Mesenchymal stem cell (in vitro differentiated cells and primary cell): ENCODE measurements around the gene ATG2A.

Source experiments
- DNase-seq: peaks from one replicate; pipeline ENCODE4 v3.0.0-alpha.2; 2013
- H2AFZ ChIP-seq: one replicate; pipeline ENCODE4 v1.6.1; 2013; ENCODE audit warnings: low read depth, mild to moderate bottlenecking, control low read depth, inconsistent platforms, low read length, moderate library complexity
- H2AK5ac ChIP-seq: 2 replicates; pipeline ENCODE4 v1.6.1; 2013; ENCODE audit warnings: low read length, moderate library complexity, mild to moderate bottlenecking, inconsistent platforms; ENCODE audit not compliant: severe bottlenecking
- H2BK120ac ChIP-seq: one replicate; pipeline ENCODE4 v1.6.1; 2013; ENCODE audit warnings: low read depth, mild to moderate bottlenecking, inconsistent platforms, low read length, moderate library complexity
- H2BK12ac ChIP-seq, 2 experiments: one replicate each; pipeline ENCODE4 v1.6.1; 2013; ENCODE audit warnings: inconsistent platforms in 2 of 2, low read length in 2 of 2, mild to moderate bottlenecking in 2 of 2, moderate library complexity in 2 of 2, control low read depth in 1 of 2
- H2BK15ac ChIP-seq: one replicate; pipeline ENCODE4 v1.6.1; 2013; ENCODE audit warnings: mild to moderate bottlenecking, low read depth, inconsistent platforms; ENCODE audit not compliant: poor library complexity, severe bottlenecking
- H2BK5ac ChIP-seq: 2 replicates; pipeline ENCODE4 v1.6.1; 2013; ENCODE audit warnings: low read depth, mild to moderate bottlenecking, low read length, control low read depth, inconsistent platforms; ENCODE audit not compliant: poor library complexity, severe bottlenecking
- H3K14ac ChIP-seq, 2 experiments: one replicate each; pipeline ENCODE4 v1.6.1; 2013; ENCODE audit warnings: inconsistent platforms in 2 of 2, low read length in 2 of 2, control low read depth in 1 of 2, mild to moderate bottlenecking in 1 of 2, moderate library complexity in 1 of 2
- H3K18ac ChIP-seq, 2 experiments: one replicate each; pipeline ENCODE4 v1.6.1; 2013; ENCODE audit warnings: inconsistent platforms in 2 of 2, low read length in 2 of 2, control low read depth in 1 of 2, low read depth in 1 of 2, mild to moderate bottlenecking in 1 of 2
- H3K23ac ChIP-seq, 2 experiments: one replicate each; pipeline ENCODE4 v1.6.1; 2013; ENCODE audit warnings: inconsistent platforms in 2 of 2, low read length in 2 of 2, mild to moderate bottlenecking in 2 of 2, moderate library complexity in 2 of 2, control low read depth in 1 of 2
- H3K27ac ChIP-seq: 2 replicates; pipeline ENCODE4 v1.5.1; 2013; ENCODE audit warnings: mild to moderate bottlenecking, moderate library complexity, low read length, control low read depth, inconsistent platforms; ENCODE audit not compliant: poor library complexity, severe bottlenecking
- H3K27me3 ChIP-seq, 2 experiments: 2 replicates each; pipeline versions ENCODE4 v1.6.1 to v1.7.0; 2013; ENCODE audit warnings: low read length in 2 of 2, mild to moderate bottlenecking in 2 of 2, moderate library complexity in 2 of 2, control low read depth in 1 of 2, inconsistent platforms in 1 of 2; ENCODE audit not compliant: control insufficient read depth in 1 of 2, insufficient read depth in 1 of 2
- H3K36me3 ChIP-seq, 2 experiments: 2 replicates each; pipeline versions ENCODE4 v1.6.1 to v1.7.0; 2013; ENCODE audit warnings: low read length in 2 of 2, control low read depth in 1 of 2, inconsistent platforms in 1 of 2, low read depth in 1 of 2, mild to moderate bottlenecking in 1 of 2; ENCODE audit not compliant: insufficient read depth in 2 of 2, control insufficient read depth in 1 of 2
- H3K4ac ChIP-seq, 2 experiments: one replicate each; pipeline ENCODE4 v1.6.1; 2013; ENCODE audit warnings: inconsistent platforms in 2 of 2, low read length in 2 of 2, mild to moderate bottlenecking in 2 of 2, moderate library complexity in 2 of 2, control low read depth in 1 of 2, low read depth in 1 of 2
- H3K4me1 ChIP-seq: 2 replicates; pipeline ENCODE4 v1.6.1; 2013; ENCODE audit warnings: low read depth, low read length, control low read depth; ENCODE audit not compliant: control insufficient read depth, insufficient read depth
- H3K4me2 ChIP-seq: 2 replicates; pipeline ENCODE4 v1.6.1; 2013; ENCODE audit warnings: low read length, mild to moderate bottlenecking, inconsistent platforms; ENCODE audit not compliant: poor library complexity, severe bottlenecking
- H3K4me3 ChIP-seq, 2 experiments: 2 replicates each; pipeline versions ENCODE4 v1.5.1 to v1.7.0; 2013; ENCODE audit warnings: low read length in 2 of 2, mild to moderate bottlenecking in 2 of 2, control low read depth in 1 of 2, low read depth in 1 of 2; ENCODE audit not compliant: insufficient read depth in 1 of 2
- H3K79me1 ChIP-seq: replicated peaks from 2 replicates; pipeline ENCODE4 v1.6.1; 2013; ENCODE audit warnings: mild to moderate bottlenecking, control low read depth, low read length, inconsistent platforms; ENCODE audit not compliant: poor library complexity, severe bottlenecking
- H3K9ac ChIP-seq: 2 replicates; pipeline ENCODE4 v1.7.0; 2013; ENCODE audit warnings: mild to moderate bottlenecking, low read length, moderate library complexity
- H3K9me3 ChIP-seq: 2 replicates; pipeline ENCODE4 v1.7.0; 2013; ENCODE audit warnings: mild to moderate bottlenecking, low read length; ENCODE audit not compliant: control insufficient read depth
- H4K8ac ChIP-seq: one replicate; pipeline ENCODE4 v1.6.1; 2013; ENCODE audit warnings: inconsistent platforms, mild to moderate bottlenecking, low read length, moderate library complexity
- H4K91ac ChIP-seq: one replicate; pipeline ENCODE4 v1.6.1; 2013; ENCODE audit warnings: mild to moderate bottlenecking, low read length, inconsistent platforms
- WGBS: methylation state at CpG from one replicate; pipeline ENCODE4 v1.1.7; 2013; ENCODE audit warnings: mixed read lengths; 5-methylcytosine and 5-hydroxymethylcytosine counted together

Gene ATG2A

DNA sequence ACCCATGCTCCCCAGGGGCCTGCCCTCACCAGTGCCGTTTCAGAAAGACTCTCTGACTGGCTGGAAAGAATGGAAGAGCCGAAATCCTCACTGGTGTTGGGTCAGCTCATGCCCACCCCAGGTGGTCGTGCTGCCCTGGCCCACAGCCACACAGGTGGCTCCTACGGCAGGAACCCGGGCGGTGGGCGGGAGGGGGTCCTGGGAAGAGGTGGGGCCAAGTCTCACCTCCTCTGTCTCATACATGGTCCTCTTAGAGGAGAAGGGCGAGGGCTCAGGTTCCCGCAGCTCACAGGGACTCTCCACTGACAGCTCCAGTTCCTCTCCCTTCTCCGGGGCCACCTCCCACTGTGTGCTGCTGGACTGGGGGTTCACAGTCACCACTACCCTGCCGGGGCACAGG, 8.2 kb downstream of the ATG2A start:
- Histone ChIP-seq H2AFZ (no peak overlapping the region), H2BK5ac (no peak overlapping the region), H2AK5ac (no peak overlapping the region), H3K4me3 (no peak overlapping the region), H3K9ac (no peak overlapping the region), H2BK12ac (no peak overlapping the region), H4K91ac (peak overlapping the region; percentile 18), H3K4me1 (peaks cover 2% of the 10 kb centered on the region), H3K36me3 (peaks cover 82% of the 10 kb centered on the region in 2 experiments), H4K8ac (no peak overlapping the region), H3K27me3 (no peaks in the 10 kb centered on the region), H3K23ac (no peak overlapping the region), H3K14ac (no peak overlapping the region), H3K4ac (no peak overlapping the region), H2BK15ac (no peak overlapping the region), H2BK120ac (no peak overlapping the region), H3K27ac (no peak overlapping the region), H3K18ac (no peak overlapping the region), H3K9me3 (no peaks in the 10 kb centered on the region), H3K4me2 (no peak overlapping the region), H3K79me1 (peaks cover 2% of the 10 kb centered on the region)
- DNase-seq, result no peak
- 96% methylated on average over 9 of the region's 11 CpGs for WGBS

DNA sequence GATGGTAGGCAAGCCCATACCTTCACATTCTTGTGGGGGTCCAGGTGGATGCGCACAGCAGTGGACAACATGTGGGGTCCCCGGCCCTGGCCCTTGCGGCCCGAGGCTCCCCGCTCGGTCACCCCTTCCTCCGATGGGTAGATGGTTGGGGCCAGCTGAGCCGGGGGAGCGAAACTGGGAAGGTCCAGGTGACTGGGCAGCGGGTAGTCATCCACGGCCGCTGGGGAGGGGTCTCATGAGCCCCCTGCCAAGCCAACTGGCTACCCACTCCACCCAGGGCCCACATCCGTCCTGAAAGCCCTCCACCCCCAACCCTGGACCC, 10.7 kb downstream of the ATG2A start:
- Histone ChIP-seq H3K18ac (no peak overlapping the region), H3K9ac (no peak overlapping the region), H3K4ac (no peak overlapping the region), H4K91ac (no peak overlapping the region), H3K14ac (no peak overlapping the region), H3K23ac (no peak overlapping the region), H2AK5ac (no peak overlapping the region), H3K9me3 (no peaks in the 10 kb centered on the region), H2BK120ac (no peak overlapping the region), H4K8ac (no peak overlapping the region), H3K4me2 (no peak overlapping the region), H2AFZ (no peak overlapping the region), H2BK12ac (no peak overlapping the region), H2BK5ac (no peak overlapping the region), H3K36me3 (peaks cover 81 to 85% of the 10 kb centered on the region in 2 experiments), H3K4me1 (peaks cover 2% of the 10 kb centered on the region), H2BK15ac (no peak overlapping the region), H3K27ac (no peak overlapping the region), H3K27me3 (no peaks in the 10 kb centered on the region), H3K4me3 (no peak overlapping the region), H3K79me1 (peaks cover 1% of the 10 kb centered on the region)
- no peak for DNase-seq
- WGBS, result 98% methylated on average over 13 of the region's 13 CpGs

DNA sequence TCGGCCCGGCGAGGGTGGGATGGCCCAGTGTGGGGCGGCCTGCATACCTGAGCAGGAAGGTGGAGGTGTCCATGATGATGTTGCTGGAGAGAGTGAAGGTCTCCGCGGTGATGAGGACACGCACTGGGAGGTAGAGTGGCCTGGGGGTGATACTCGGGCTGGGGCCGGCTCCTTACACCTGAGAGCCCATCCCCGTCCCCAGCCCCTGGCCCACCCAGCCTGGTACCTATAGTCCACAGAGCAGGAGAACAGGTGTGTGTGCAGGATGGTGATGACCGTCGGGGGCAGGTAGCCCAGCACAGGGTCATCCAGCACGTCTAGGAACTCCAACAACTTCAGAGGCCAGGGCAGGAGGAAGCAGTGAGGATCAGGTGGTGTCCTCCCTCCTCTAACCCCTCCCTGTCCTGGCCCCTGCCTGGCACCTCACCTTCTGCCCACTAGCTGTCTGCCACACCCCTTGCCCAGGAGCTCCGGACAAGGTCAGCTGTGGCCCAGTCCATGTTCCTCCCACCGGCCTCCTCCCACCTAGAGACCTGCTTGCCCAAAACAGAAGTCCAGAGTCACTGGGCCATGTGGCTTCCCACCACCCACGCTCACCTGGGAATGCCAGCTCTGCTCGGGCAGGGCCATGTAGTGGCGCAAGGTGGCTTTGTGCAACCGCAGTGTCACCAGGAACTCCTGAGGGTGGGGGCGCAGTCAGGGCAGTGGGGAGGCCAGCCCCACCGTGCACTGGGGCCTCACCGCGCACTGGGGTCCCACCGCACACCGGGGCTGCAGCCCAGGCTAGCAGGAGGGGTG, 11.3 kb downstream of the ATG2A start:
- Histone ChIP-seq H3K14ac (no peak overlapping the region), H4K91ac (peak overlapping the region; percentile 7), H2BK120ac (no peak overlapping the region), H3K9me3 (no peaks in the 10 kb centered on the region), H4K8ac (no peak overlapping the region), H2BK12ac (no peak overlapping the region), H3K9ac (no peak overlapping the region), H3K4me3 (peak overlapping the region in 1 of 2 experiments; percentile 26), H2BK5ac (no peak overlapping the region), H3K27me3 (no peaks in the 10 kb centered on the region), H3K4ac (no peak overlapping the region), H3K4me2 (no peak overlapping the region), H3K79me1 (peaks cover 1% of the 10 kb centered on the region), H2BK15ac (peak overlapping the region; percentile 31), H3K27ac (no peak overlapping the region), H3K23ac (no peak overlapping the region), H3K36me3 (peaks cover 81 to 84% of the 10 kb centered on the region in 2 experiments), H3K4me1 (peaks cover 2% of the 10 kb centered on the region), H3K18ac (no peak overlapping the region), H2AFZ (no peak overlapping the region), H2AK5ac (no peak overlapping the region)
- over 99% methylated on average over 17 of the region's 25 CpGs for WGBS
- no peak for DNase-seq

DNA sequence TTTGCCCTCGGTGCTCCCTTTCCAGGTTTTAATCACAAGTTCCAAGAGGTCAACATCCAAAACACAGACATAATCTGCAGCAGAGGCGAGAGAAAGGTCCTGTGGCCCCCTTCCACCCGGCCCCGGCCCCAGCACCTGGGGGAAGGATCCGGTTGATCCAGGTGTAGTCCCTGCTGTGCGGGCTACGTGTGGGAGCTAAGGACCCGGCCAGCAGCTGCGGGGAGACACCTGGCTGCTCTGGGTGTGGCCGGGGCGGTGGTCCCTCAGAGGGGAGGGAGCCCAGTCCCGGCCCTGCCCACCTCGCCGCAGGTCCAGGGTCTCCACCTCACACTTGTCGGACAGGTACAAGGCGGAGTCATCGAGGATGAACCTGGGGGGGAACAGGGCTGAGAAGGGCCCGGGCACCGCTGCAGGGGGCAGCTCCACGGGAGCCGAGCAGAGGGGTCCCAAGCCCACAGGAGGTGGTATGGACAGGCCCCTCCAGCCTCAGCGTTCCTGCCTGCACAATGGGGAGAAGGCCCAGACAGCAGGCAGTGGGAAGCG, 13.6 kb downstream of the ATG2A start:
- H3K23ac ChIP-seq, result no peak overlapping the region
- H4K91ac ChIP-seq, result no peak overlapping the region
- no peak overlapping the region for H2BK15ac ChIP-seq
- H2AK5ac ChIP-seq, result no peak overlapping the region
- H3K14ac ChIP-seq, result no peak overlapping the region
- H3K4me1 ChIP-seq, result peaks cover 6% of the 10 kb centered on the region
- H2BK120ac ChIP-seq, result no peak overlapping the region
- no peak overlapping the region for H3K18ac ChIP-seq
- no peaks in the 10 kb centered on the region for H3K9me3 ChIP-seq
- no peak overlapping the region for H3K4ac ChIP-seq
- no peak overlapping the region for H3K27ac ChIP-seq
- H3K9ac ChIP-seq, result no peak overlapping the region
- no peak overlapping the region for H3K4me3 ChIP-seq
- no peak overlapping the region for H3K4me2 ChIP-seq
- no peak overlapping the region for H2BK12ac ChIP-seq
- H4K8ac ChIP-seq, result no peak overlapping the region
- no peak overlapping the region for H2BK5ac ChIP-seq
- DNase-seq, result no peak
- peaks cover 3% of the 10 kb centered on the region for H3K79me1 ChIP-seq
- no peak overlapping the region for H2AFZ ChIP-seq
- WGBS, result 98% methylated on average over 23 of the region's 23 CpGs
- H3K27me3 ChIP-seq, result no peaks in the 10 kb centered on the region
- H3K36me3 ChIP-seq, result peaks cover 77 to 81% of the 10 kb centered on the region in 2 experiments
